ENCODE results near the gene ARPC1B. TPM values are rescaled to one million over a fixed set of nuclear protein-coding genes. Genes with fewer than 3 reads are reported as not detected.

The ARPC1B gene
- total RNA-seq, 3 donors from 2014 or later (not counting 1 experiment from before 2014, with no cell fraction given): 161 to 184 (median 179) TPM

DNA sequence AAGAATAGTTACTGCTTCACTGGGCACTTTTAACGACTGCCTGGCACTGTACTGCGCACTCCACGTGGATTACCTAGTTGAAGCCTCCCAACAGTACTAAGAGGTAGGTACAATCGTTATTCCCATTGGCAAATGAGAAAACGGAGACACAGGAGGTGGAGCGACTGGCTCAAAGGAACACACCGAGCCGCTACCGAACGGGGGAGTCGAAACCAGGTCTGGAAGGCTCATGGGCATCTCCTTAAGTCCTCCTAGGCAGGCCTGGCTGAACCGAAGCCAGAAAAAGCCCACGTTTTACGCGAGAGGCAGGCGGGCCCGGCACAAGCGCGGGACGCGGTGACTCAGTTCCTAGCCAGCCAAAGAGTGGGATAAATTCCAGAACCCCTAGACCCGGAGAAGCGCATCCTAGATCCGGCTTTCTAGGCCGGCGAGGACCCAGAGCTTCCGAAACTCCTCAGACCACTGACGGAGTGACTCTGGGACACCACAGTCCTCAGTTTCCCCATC, 33.4 kb downstream of the ARPC1B start:
- TF ChIP-seq, protein P1, sequence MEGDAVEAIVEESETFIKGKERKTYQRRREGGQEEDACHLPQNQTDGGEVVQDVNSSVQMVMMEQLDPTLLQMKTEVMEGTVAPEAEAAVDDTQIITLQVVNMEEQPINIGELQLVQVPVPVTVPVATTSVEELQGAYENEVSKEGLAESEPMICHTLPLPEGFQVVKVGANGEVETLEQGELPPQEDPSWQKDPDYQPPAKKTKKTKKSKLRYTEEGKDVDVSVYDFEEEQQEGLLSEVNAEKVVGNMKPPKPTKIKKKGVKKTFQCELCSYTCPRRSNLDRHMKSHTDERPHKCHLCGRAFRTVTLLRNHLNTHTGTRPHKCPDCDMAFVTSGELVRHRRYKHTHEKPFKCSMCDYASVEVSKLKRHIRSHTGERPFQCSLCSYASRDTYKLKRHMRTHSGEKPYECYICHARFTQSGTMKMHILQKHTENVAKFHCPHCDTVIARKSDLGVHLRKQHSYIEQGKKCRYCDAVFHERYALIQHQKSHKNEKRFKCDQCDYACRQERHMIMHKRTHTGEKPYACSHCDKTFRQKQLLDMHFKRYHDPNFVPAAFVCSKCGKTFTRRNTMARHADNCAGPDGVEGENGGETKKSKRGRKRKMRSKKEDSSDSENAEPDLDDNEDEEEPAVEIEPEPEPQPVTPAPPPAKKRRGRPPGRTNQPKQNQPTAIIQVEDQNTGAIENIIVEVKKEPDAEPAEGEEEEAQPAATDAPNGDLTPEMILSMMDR (IDR thresholded peaks at IDR 0.05): no peak
- Mint-ChIP-seq H3K27ac (peak overlapping the region; percentile 93), H3K4me3 (peak overlapping the region; percentile 96), H3K4me1 (peaks cover 54 to 63% of the 10 kb centered on the region in 2 donors), H3K36me3 (peaks cover 6% of the 10 kb centered on the region), H3K27me3 (ENCODE audit: low read depth in 2 of 2) (no peaks in the 10 kb centered on the region), H3K9me3 (no peaks in the 10 kb centered on the region)
- Histone ChIP-seq H3K27me3 (ENCODE audit: control insufficient read depth, insufficient read depth, low read length) (no peaks in the 10 kb centered on the region), H3K27ac (ENCODE audit: low read length) (peak overlapping the region; percentile 98), H3K4me1 (ENCODE audit: control insufficient read depth, insufficient read depth, low read length) (peaks cover 58% of the 10 kb centered on the region), H3K4me3 (ENCODE audit: low read length) (peak overlapping the region; percentile 83), H3K9me3 (ENCODE audit: control insufficient read depth, insufficient read depth, low read length) (no peaks in the 10 kb centered on the region), H3K36me3 (ENCODE audit: control insufficient read depth, insufficient read depth, low read length) (peaks cover 37% of the 10 kb centered on the region)
- DNase-seq (peak in 1 of 2 donors; percentile 60), ATAC-seq (peak; percentile 4 to 26 (median 24))
- intact Hi-C loops (cut with micrococcal nuclease): loop anchor here (1.0 to 5.0 kb wide), 6 partner anchors 15 to 144 kb away; partner anchors contain the start of genes ARPC1B, FAM200A, ZKSCAN5 and ZNF789
- WGBS (ENCODE audit: insufficient coverage): 1% methylated on average over 28 of the region's 28 CpGs

DNA sequence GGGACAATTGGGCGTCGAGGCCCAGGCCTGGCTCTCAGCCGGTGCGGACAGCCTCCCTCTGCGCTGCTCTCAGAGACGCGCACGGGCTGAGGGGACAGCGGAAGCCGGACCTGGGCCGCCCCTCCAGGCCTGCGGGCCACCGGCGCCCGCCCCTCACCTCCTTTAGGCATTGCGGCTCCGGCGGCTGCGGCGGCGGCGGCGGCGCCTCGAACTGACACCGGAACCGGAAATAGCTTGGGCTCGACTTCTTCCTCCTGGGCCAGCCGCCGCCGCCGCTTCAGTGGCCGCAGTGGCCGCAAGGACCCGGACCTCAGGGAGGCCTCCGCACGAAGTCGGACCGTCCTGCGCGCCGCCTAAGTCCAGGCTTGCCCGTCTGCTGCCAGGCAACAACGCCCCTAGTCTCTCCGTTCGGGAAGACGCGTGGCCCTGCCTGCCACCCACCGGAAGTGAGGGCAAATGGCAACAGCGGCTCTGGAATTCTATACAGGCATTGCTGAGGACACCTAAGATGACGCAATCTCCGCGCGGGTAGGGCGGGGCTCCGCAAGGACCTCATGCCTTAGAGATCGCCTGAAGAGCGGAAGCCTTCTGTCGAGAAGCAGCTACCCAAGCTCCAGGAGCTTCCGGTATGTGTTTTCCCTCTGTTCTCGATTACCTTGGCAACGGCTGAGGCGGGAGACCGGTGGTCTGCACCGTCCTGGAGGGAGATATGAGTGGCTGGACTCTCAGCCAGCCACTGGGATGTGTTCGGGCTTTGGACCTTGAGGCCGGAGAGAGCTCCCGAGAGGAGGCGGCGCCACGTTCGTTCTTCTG, 34.1 kb downstream of the ARPC1B start, which contains the start of the genes BUD31 and PDAP1:
Gene BUD31, plus strand, starts transcription at position 591 of the 813 bp plus-strand sequence. CDS start 2,124 bp downstream, outside the sequence.
Gene PDAP1, minus strand, starts transcription at position 219 of the 813 bp plus-strand sequence. Its CDS starts 49 bp downstream, at position 170.
- peaks cover 57% of the 10 kb centered on the region for H3K4me1 ChIP-seq (ENCODE audit: control insufficient read depth, insufficient read depth, low read length)
- TF ChIP-seq, protein P1 (IDR thresholded peaks at IDR 0.05): no peak
- peaks cover 37% of the 10 kb centered on the region for H3K36me3 ChIP-seq (ENCODE audit: control insufficient read depth, insufficient read depth, low read length)
- no peaks in the 10 kb centered on the region for H3K9me3 Mint-ChIP-seq
- peak within 1 kb of the TSS; percentile 93 for H3K27ac Mint-ChIP-seq
- no peaks in the 10 kb centered on the region for H3K9me3 ChIP-seq (ENCODE audit: control insufficient read depth, insufficient read depth, low read length)
- H3K4me1 Mint-ChIP-seq: peaks cover 50 to 59% of the 10 kb centered on the region in 2 donors
- no peaks in the 10 kb centered on the region for H3K27me3 ChIP-seq (ENCODE audit: control insufficient read depth, insufficient read depth, low read length)
- peak; percentile 95 to 98 for DNase-seq
- intact Hi-C loops (cut with micrococcal nuclease): loop anchor here (1.0 to 5.0 kb wide), 6 partner anchors 16 to 144 kb away; partner anchors contain the start of genes ARPC1B, FAM200A, ZKSCAN5 and ZNF789
- no peaks in the 10 kb centered on the region for H3K27me3 Mint-ChIP-seq (ENCODE audit: low read depth in 2 of 2)
- H3K4me3 Mint-ChIP-seq: peak within 1 kb of the TSS; percentile 96
- peak; percentile 84 to 95 (median 85) for ATAC-seq
- H3K27ac ChIP-seq (ENCODE audit: low read length): peak within 1 kb of the TSS; percentile 98
- peaks cover 6% of the 10 kb centered on the region for H3K36me3 Mint-ChIP-seq
- under 1% methylated on average over 72 of the region's 72 CpGs for WGBS (ENCODE audit: insufficient coverage)
- H3K4me3 ChIP-seq (ENCODE audit: low read length): peak within 1 kb of the TSS; percentile 83

DNA sequence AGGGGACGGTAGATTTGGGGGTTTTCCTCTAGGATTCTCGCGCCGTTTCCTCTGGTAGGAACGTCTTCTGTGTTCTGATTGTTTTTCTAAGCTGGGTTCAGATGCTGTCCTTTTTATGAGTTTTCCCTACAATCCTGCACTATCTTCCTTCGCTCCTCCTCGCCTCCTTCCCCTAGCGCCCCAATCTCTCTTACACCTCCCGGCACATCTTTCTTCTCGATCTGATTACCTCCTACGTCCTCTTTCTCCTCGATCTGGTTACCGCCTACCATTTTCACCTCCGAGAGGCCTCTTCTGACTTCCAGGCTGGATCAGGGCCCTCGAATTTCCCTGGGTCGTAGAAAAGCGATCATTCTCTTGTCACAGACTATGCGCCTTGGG, 34.7 kb downstream of the ARPC1B start:
- Mint-ChIP-seq H3K27me3 (ENCODE audit: low read depth in 2 of 2) (no peaks in the 10 kb centered on the region), H3K9me3 (no peaks in the 10 kb centered on the region), H3K4me1 (peaks cover 46 to 55% of the 10 kb centered on the region in 2 donors), H3K27ac (peak overlapping the region; percentile 93), H3K4me3 (peak overlapping the region; percentile 96), H3K36me3 (peaks cover 6% of the 10 kb centered on the region)
- Histone ChIP-seq H3K4me3 (ENCODE audit: low read length) (peak overlapping the region; percentile 83), H3K9me3 (ENCODE audit: control insufficient read depth, insufficient read depth, low read length) (no peaks in the 10 kb centered on the region), H3K36me3 (ENCODE audit: control insufficient read depth, insufficient read depth, low read length) (peaks cover 34% of the 10 kb centered on the region), H3K27me3 (ENCODE audit: control insufficient read depth, insufficient read depth, low read length) (no peaks in the 10 kb centered on the region), H3K4me1 (ENCODE audit: control insufficient read depth, insufficient read depth, low read length) (peaks cover 51% of the 10 kb centered on the region), H3K27ac (ENCODE audit: low read length) (peak overlapping the region; percentile 98)
- ATAC-seq (peak in 1 of 3 donors; percentile 4), DNase-seq (no peak)
- TF ChIP-seq, protein P1 (IDR thresholded peaks at IDR 0.05): no peak
- WGBS (ENCODE audit: insufficient coverage): under 1% methylated on average over 18 of the region's 18 CpGs
- intact Hi-C loops (cut with micrococcal nuclease): loop anchor here (2.0 to 5.0 kb wide), 4 partner anchors 16 to 143 kb away; partner anchors contain the start of genes ARPC1B, FAM200A and ZKSCAN5

All from natural killer cell (primary cell).